ENCODE data around the gene DIAPH2.

DNA sequence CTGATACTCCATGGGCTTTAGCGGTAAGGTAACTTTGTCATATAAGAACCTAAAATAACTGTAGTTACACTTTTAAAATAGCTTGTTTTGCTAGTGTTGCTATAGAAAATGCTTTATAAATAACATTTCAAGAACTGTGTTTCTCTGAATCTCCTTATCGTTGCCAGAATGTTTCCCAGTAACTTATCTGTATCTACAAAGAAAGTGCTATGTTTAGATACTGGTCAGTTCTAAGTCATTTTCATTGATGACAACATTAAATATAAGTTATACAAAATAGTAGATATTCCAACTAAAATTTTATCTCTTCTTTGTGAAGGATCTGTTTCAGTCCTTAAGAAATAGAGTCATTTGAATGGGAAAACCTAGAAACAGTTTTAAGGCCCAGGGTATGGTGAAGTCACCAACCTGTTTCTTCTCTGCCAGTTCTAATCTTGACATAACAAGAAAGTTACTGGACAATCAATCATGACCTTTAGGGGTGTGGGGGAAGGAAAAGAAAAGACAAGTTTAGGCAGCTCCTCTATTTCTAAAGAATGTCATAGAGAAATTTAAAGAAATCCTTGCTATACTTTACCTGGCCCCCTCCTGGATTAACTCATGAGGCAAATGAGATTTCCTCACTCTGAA lies 625.0 kb downstream of the DIAPH2 start:
- TF ChIP-seq, protein P1, sequence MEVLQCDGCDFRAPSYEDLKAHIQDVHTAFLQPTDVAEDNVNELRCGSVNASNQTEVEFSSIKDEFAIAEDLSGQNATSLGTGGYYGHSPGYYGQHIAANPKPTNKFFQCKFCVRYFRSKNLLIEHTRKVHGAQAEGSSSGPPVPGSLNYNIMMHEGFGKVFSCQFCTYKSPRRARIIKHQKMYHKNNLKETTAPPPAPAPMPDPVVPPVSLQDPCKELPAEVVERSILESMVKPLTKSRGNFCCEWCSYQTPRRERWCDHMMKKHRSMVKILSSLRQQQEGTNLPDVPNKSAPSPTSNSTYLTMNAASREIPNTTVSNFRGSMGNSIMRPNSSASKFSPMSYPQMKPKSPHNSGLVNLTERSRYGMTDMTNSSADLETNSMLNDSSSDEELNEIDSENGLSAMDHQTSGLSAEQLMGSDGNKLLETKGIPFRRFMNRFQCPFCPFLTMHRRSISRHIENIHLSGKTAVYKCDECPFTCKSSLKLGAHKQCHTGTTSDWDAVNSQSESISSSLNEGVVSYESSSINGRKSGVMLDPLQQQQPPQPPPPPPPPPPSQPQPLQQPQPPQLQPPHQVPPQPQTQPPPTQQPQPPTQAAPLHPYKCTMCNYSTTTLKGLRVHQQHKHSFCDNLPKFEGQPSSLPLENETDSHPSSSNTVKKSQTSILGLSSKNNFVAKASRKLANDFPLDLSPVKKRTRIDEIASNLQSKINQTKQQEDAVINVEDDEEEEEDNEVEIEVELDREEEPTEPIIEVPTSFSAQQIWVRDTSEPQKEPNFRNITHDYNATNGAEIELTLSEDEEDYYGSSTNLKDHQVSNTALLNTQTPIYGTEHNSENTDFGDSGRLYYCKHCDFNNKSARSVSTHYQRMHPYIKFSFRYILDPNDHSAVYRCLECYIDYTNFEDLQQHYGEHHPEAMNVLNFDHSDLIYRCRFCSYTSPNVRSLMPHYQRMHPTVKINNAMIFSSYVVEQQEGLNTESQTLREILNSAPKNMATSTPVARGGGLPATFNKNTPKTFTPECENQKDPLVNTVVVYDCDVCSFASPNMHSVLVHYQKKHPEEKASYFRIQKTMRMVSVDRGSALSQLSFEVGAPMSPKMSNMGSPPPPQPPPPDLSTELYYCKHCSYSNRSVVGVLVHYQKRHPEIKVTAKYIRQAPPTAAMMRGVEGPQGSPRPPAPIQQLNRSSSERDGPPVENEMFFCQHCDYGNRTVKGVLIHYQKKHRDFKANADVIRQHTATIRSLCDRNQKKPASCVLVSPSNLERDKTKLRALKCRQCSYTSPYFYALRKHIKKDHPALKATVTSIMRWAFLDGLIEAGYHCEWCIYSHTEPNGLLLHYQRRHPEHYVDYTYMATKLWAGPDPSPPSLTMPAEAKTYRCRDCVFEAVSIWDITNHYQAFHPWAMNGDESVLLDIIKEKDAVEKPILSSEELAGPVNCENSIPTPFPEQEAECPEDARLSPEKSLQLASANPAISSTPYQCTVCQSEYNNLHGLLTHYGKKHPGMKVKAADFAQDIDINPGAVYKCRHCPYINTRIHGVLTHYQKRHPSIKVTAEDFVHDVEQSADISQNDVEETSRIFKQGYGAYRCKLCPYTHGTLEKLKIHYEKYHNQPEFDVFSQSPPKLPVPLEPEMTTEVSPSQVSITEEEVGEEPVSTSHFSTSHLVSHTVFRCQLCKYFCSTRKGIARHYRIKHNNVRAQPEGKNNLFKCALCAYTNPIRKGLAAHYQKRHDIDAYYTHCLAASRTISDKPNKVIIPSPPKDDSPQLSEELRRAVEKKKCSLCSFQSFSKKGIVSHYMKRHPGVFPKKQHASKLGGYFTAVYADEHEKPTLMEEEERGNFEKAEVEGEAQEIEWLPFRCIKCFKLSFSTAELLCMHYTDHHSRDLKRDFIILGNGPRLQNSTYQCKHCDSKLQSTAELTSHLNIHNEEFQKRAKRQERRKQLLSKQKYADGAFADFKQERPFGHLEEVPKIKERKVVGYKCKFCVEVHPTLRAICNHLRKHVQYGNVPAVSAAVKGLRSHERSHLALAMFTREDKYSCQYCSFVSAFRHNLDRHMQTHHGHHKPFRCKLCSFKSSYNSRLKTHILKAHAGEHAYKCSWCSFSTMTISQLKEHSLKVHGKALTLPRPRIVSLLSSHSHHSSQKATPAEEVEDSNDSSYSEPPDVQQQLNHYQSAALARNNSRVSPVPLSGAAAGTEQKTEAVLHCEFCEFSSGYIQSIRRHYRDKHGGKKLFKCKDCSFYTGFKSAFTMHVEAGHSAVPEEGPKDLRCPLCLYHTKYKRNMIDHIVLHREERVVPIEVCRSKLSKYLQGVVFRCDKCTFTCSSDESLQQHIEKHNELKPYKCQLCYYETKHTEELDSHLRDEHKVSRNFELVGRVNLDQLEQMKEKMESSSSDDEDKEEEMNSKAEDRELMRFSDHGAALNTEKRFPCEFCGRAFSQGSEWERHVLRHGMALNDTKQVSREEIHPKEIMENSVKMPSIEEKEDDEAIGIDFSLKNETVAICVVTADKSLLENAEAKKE (CRISPR knock-in tag; IDR thresholded peaks at IDR 0.05): no peak
- TF ChIP-seq CTCF (conservative IDR thresholded peaks at IDR 0.05; ENCODE audit: low read depth in 2 of 2) (no peak), EZH2 (IDR thresholded peaks at IDR 0.05; ENCODE audit: low read depth, unreplicated experiment) (no peak), REST (IDR thresholded peaks at IDR 0.05; ENCODE audit: unreplicated experiment) (no peak), POLR2AphosphoS5 (IDR thresholded peaks at IDR 0.05; ENCODE audit: low read depth) (no peak), STAT1 (IDR thresholded peaks at IDR 0.05; ENCODE audit: unreplicated experiment) (no peak), CREB1 (CRISPR knock-in tag; IDR thresholded peaks at IDR 0.05; ENCODE audit: low read depth) (no peak), EZH2phosphoT487 (IDR thresholded peaks at IDR 0.05; ENCODE audit: unreplicated experiment) (no peak), NANOG (IDR thresholded peaks at IDR 0.05; ENCODE audit: borderline replicate concordance) (no peak), JUNB (IDR thresholded peaks at IDR 0.05; ENCODE audit: unreplicated experiment) (no peak), ZNF331 (CRISPR knock-in tag; IDR thresholded peaks at IDR 0.05; ENCODE audit: low read depth) (no peak)
- TF ChIP-seq, protein P2, sequence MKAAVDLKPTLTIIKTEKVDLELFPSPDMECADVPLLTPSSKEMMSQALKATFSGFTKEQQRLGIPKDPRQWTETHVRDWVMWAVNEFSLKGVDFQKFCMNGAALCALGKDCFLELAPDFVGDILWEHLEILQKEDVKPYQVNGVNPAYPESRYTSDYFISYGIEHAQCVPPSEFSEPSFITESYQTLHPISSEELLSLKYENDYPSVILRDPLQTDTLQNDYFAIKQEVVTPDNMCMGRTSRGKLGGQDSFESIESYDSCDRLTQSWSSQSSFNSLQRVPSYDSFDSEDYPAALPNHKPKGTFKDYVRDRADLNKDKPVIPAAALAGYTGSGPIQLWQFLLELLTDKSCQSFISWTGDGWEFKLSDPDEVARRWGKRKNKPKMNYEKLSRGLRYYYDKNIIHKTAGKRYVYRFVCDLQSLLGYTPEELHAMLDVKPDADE (IDR thresholded peaks at IDR 0.05): no peak

Measured in GM23338 (cell line).